GM12874 (cell line): ENCODE measurements around the gene MPPED2.

Experiments used
- TF ChIP-seq, protein P1 (sequence below): IDR thresholded peaks from 2 replicates; pipeline ENCODE4 v1.5.1; 2011; ENCODE audit warnings: low read depth, mild to moderate bottlenecking, control low read depth, low read length, moderate library complexity; ENCODE audit not compliant: insufficient read depth

Gene MPPED2

GRCh38 chr11:30505603-30506002 is 80.5 kb downstream of the MPPED2 start:
- TF ChIP-seq, protein P1, sequence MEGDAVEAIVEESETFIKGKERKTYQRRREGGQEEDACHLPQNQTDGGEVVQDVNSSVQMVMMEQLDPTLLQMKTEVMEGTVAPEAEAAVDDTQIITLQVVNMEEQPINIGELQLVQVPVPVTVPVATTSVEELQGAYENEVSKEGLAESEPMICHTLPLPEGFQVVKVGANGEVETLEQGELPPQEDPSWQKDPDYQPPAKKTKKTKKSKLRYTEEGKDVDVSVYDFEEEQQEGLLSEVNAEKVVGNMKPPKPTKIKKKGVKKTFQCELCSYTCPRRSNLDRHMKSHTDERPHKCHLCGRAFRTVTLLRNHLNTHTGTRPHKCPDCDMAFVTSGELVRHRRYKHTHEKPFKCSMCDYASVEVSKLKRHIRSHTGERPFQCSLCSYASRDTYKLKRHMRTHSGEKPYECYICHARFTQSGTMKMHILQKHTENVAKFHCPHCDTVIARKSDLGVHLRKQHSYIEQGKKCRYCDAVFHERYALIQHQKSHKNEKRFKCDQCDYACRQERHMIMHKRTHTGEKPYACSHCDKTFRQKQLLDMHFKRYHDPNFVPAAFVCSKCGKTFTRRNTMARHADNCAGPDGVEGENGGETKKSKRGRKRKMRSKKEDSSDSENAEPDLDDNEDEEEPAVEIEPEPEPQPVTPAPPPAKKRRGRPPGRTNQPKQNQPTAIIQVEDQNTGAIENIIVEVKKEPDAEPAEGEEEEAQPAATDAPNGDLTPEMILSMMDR, result no peak

DNA sequence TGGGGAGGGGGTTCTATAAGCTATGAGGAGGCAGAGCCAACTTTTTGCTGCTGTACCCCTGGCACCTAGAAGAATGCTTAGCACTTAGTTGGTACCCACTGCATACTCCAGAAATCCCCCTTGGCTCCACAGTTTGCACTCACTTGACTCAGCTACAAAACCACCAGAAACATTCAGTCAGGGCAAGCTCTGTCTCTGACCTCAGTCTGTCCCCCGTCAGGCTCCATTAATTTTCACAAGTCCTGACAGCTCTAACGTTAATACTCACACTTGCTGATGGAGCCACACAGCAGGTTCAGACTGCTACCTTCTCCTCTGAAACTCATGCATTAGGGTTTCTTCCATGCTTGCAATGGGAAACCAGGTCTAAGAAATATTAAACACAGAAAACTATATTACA is 81.7 kb downstream of the MPPED2 start:
- TF ChIP-seq, protein P1, result no peak

DNA sequence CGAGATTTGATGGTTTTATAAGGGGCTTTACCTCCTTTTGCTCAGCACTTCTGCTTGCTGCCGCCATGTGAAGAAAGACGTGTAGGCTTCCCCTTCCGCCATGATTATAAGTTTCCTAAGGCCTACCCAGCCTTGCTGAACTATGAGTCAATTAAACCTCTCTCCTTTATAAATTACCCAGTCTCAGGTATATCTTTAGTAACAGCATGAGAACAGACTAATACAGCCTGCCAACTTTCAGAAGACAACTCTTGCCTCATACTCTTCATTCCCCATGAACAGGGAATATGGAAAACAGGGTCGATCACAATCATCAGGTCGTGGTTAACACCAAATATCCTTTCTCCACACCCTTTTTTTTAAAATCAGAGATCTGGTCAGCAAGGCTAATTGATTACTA is 83.0 kb downstream of the MPPED2 start:
- TF ChIP-seq, protein P1, result no peak

DNA sequence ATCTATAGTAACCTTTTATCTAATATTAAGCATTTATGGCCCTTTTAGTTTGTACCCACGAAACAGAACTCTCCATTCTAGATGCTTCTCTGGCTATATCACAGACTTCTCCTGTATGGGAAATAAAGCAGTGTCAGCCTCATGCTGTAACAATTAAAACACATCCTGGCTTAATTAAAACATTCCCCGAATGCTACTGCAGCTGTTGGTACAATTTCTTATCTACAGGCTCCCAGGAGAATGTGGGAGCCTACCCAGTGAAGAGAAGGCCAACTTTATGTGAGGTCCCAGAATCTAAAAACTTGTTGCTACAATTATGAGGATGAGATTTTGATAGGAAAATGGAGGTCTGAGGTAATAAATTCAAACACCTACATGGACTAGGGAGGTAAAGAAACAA is 83.8 kb downstream of the MPPED2 start:
- TF ChIP-seq, protein P1, result no peak

GRCh38 chr11:30501744-30502143 is 84.4 kb downstream of the MPPED2 start:
- TF ChIP-seq, protein P1, result no peak

DNA sequence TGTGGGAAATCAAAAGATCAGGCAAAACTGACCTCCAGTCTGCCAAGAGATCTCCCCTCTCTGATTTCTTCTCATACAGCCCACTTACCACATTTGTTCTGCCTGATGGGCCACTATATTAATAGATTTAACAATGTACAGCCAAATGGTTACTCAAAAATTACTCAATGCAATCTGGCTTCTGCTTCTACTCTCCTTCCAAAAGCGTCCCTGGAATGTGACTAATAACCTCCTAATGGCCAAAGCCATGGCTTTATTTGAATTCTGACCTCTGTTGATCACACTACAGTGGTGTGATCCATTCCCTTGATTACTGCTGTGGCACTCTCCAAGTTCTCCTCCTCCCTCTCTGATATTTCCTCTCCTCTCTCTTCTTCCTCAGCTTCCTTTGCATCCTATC is 86.2 kb downstream of the MPPED2 start:
- TF ChIP-seq, protein P1, result no peak

- TF ChIP-seq, protein P1, result no peak
These were observed 88.6 kb downstream of the MPPED2 start for GRCh38 chr11:30497600-30497999.

- TF ChIP-seq, protein P1, result no peak
These were observed 89.2 kb downstream of the MPPED2 start for GRCh38 chr11:30496935-30497334.
